Measurements from ENCODE around the gene MUC13. TPM values are rescaled to one million over a fixed set of nuclear protein-coding genes. Genes with fewer than 3 reads are reported as not detected.
A peak's percentile ranks its signal among the peaks of the same experiment; 100 is the strongest.

The MUC13 gene
- polyA plus RNA-seq, 3 donors from 2014 or later: not detected

- Mint-ChIP-seq H3K4me1 (no peaks in the 10 kb centered on the region), H3K27me3 (ENCODE audit: low read depth in 3 of 3) (peaks cover 0 to 11% (median 4%) of the 10 kb centered on the region in 3 donors), H3K9me3 (peaks cover 0 to 1% (median 0%) of the 10 kb centered on the region in 6 donors), H3K27ac (no peak overlapping the region), H3K36me3 (no peaks in the 10 kb centered on the region), H3K4me3 (no peak overlapping the region)
- DNase-seq: no peak
Observed at GRCh38 chr3:124935794-124936542, 1.4 kb upstream of the MUC13 start.

- H3K4me3 Mint-ChIP-seq: no peak overlapping the region
- no peak overlapping the region for H3K27ac Mint-ChIP-seq
- H3K27me3 Mint-ChIP-seq (ENCODE audit: low read depth in 3 of 3): peaks cover 0 to 11% (median 6%) of the 10 kb centered on the region in 3 donors
- no peaks in the 10 kb centered on the region for H3K36me3 Mint-ChIP-seq
- no peak for DNase-seq
- no peaks in the 10 kb centered on the region for H3K4me1 Mint-ChIP-seq
- H3K9me3 Mint-ChIP-seq: peaks cover 0 to 1% (median 0%) of the 10 kb centered on the region in 6 donors
Observed at GRCh38 chr3:124935264-124935663, 713 bp upstream of the MUC13 start.

GRCh38 chr3:124928333-124929202 is 6.0 kb downstream of the MUC13 start:
- no peak overlapping the region for H3K27ac Mint-ChIP-seq
- H3K4me3 Mint-ChIP-seq: no peak overlapping the region
- peaks cover 0 to 1% (median 0%) of the 10 kb centered on the region in 6 donors for H3K9me3 Mint-ChIP-seq
- H3K4me1 Mint-ChIP-seq: no peaks in the 10 kb centered on the region
- no peaks in the 10 kb centered on the region for H3K36me3 Mint-ChIP-seq
- H3K27me3 Mint-ChIP-seq (ENCODE audit: low read depth in 3 of 3): peaks cover 0 to 2% (median under 1%) of the 10 kb centered on the region in 3 donors
- DNase-seq: peak; percentile 40 to 49 (median 42)

- DNase-seq: no peak
- peak overlapping the region in 1 of 6 donors; percentile 18 for H3K27ac Mint-ChIP-seq
- no peaks in the 10 kb centered on the region for H3K36me3 Mint-ChIP-seq
- H3K4me3 Mint-ChIP-seq: no peak overlapping the region
- no peaks in the 10 kb centered on the region for H3K9me3 Mint-ChIP-seq
- peaks cover 0 to 4% (median 2%) of the 10 kb centered on the region in 3 donors for H3K27me3 Mint-ChIP-seq (ENCODE audit: low read depth in 3 of 3)
- no peaks in the 10 kb centered on the region for H3K4me1 Mint-ChIP-seq
Observed at GRCh38 chr3:124927574-124928045, 6.9 kb downstream of the MUC13 start.

- Mint-ChIP-seq H3K27ac (no peak overlapping the region), H3K36me3 (no peaks in the 10 kb centered on the region), H3K27me3 (ENCODE audit: low read depth in 3 of 3) (peaks cover 0 to 4% (median 2%) of the 10 kb centered on the region in 3 donors), H3K9me3 (no peaks in the 10 kb centered on the region), H3K4me1 (no peaks in the 10 kb centered on the region), H3K4me3 (no peak overlapping the region)
- DNase-seq: no peak
Observed at GRCh38 chr3:124926426-124927101, 8.0 kb downstream of the MUC13 start.

- H3K27ac Mint-ChIP-seq: no peak overlapping the region
- no peaks in the 10 kb centered on the region for H3K9me3 Mint-ChIP-seq
- no peak for DNase-seq
- H3K27me3 Mint-ChIP-seq (ENCODE audit: low read depth in 3 of 3): peaks cover 0 to 4% (median 0%) of the 10 kb centered on the region in 3 donors
- H3K36me3 Mint-ChIP-seq: no peaks in the 10 kb centered on the region
- no peak overlapping the region for H3K4me3 Mint-ChIP-seq
- H3K4me1 Mint-ChIP-seq: no peaks in the 10 kb centered on the region
Observed at GRCh38 chr3:124924741-124925140, 9.8 kb downstream of the MUC13 start.

GRCh38 chr3:124923833-124924232 is 10.7 kb downstream of the MUC13 start:
- no peak for DNase-seq
- no peaks in the 10 kb centered on the region for H3K4me1 Mint-ChIP-seq
- H3K36me3 Mint-ChIP-seq: no peaks in the 10 kb centered on the region
- no peaks in the 10 kb centered on the region for H3K9me3 Mint-ChIP-seq
- no peak overlapping the region for H3K27ac Mint-ChIP-seq
- no peak overlapping the region for H3K4me3 Mint-ChIP-seq
- H3K27me3 Mint-ChIP-seq (ENCODE audit: low read depth in 3 of 3): peaks cover 0 to 4% (median 1%) of the 10 kb centered on the region in 3 donors

- no peaks in the 10 kb centered on the region for H3K36me3 Mint-ChIP-seq
- no peak overlapping the region for H3K4me3 Mint-ChIP-seq
- H3K27me3 Mint-ChIP-seq (ENCODE audit: low read depth in 3 of 3): peaks cover 0 to 4% (median 1%) of the 10 kb centered on the region in 3 donors
- no peaks in the 10 kb centered on the region for H3K4me1 Mint-ChIP-seq
- no peaks in the 10 kb centered on the region for H3K9me3 Mint-ChIP-seq
- no peak for DNase-seq
- no peak overlapping the region for H3K27ac Mint-ChIP-seq
Observed at GRCh38 chr3:124920718-124921117, 13.8 kb downstream of the MUC13 start.

- Mint-ChIP-seq H3K4me1 (no peaks in the 10 kb centered on the region), H3K36me3 (no peaks in the 10 kb centered on the region), H3K9me3 (no peaks in the 10 kb centered on the region), H3K27ac (no peak overlapping the region), H3K4me3 (no peak overlapping the region), H3K27me3 (ENCODE audit: low read depth in 3 of 3) (peaks cover 1 to 4% (median 2%) of the 10 kb centered on the region in 3 donors)
- no peak for DNase-seq
Observed at GRCh38 chr3:124919756-124920155, 14.8 kb downstream of the MUC13 start.

GRCh38 chr3:124918524-124918923 is 16.0 kb downstream of the MUC13 start:
- Mint-ChIP-seq H3K27me3 (ENCODE audit: low read depth in 3 of 3) (peaks cover 1 to 4% (median 2%) of the 10 kb centered on the region in 3 donors), H3K4me3 (no peak overlapping the region), H3K27ac (no peak overlapping the region), H3K4me1 (no peaks in the 10 kb centered on the region), H3K36me3 (no peaks in the 10 kb centered on the region), H3K9me3 (no peaks in the 10 kb centered on the region)
- DNase-seq: no peak

GRCh38 chr3:124916837-124917409 is 17.6 kb downstream of the MUC13 start:
- peaks cover 1 to 8% (median 2%) of the 10 kb centered on the region in 3 donors for H3K27me3 Mint-ChIP-seq (ENCODE audit: low read depth in 3 of 3)
- H3K4me3 Mint-ChIP-seq: no peak overlapping the region
- no peaks in the 10 kb centered on the region for H3K9me3 Mint-ChIP-seq

GRCh38 chr3:124915254-124915653 is 19.3 kb downstream of the MUC13 start:
- H3K4me1 Mint-ChIP-seq: no peaks in the 10 kb centered on the region
- no peak overlapping the region for H3K27ac Mint-ChIP-seq
- no peaks in the 10 kb centered on the region for H3K9me3 Mint-ChIP-seq
- H3K36me3 Mint-ChIP-seq: no peaks in the 10 kb centered on the region
- peaks cover 1 to 11% (median 2%) of the 10 kb centered on the region in 3 donors for H3K27me3 Mint-ChIP-seq (ENCODE audit: low read depth in 3 of 3)
- DNase-seq: no peak
- no peak overlapping the region for H3K4me3 Mint-ChIP-seq

More at GRCh38 chr3:124916837-124917409, 17.6 kb downstream of the MUC13 start:
- no peaks in the 10 kb centered on the region for H3K4me1 Mint-ChIP-seq
- H3K36me3 Mint-ChIP-seq: no peaks in the 10 kb centered on the region
- no peak for DNase-seq
- no peak overlapping the region for H3K27ac Mint-ChIP-seq

GRCh38 chr3:124907957-124908356 is 26.6 kb downstream of the MUC13 start:
- no peaks in the 10 kb centered on the region for H3K4me1 Mint-ChIP-seq
- no peaks in the 10 kb centered on the region for H3K9me3 Mint-ChIP-seq
- H3K27ac Mint-ChIP-seq: no peak overlapping the region
- H3K4me3 Mint-ChIP-seq: no peak overlapping the region
- DNase-seq: no peak
- H3K27me3 Mint-ChIP-seq (ENCODE audit: low read depth in 3 of 3): peaks cover 0 to 7% (median 4%) of the 10 kb centered on the region in 3 donors
- H3K36me3 Mint-ChIP-seq: no peaks in the 10 kb centered on the region

All from immature natural killer cell (primary cell).